ENCODE measurements around the gene TPI1. TPM values are rescaled to one million over a fixed set of nuclear protein-coding genes. Genes with fewer than 3 reads are reported as not detected.
"Not testable (repeated sequence)": the region's sequence is repeated elsewhere in the genome, so short reads cannot be mapped to it uniquely, and the experiment has no call there.

Gene TPI1
- total RNA-seq, 1 donor from 2014 or later, result 722 TPM

DNA sequence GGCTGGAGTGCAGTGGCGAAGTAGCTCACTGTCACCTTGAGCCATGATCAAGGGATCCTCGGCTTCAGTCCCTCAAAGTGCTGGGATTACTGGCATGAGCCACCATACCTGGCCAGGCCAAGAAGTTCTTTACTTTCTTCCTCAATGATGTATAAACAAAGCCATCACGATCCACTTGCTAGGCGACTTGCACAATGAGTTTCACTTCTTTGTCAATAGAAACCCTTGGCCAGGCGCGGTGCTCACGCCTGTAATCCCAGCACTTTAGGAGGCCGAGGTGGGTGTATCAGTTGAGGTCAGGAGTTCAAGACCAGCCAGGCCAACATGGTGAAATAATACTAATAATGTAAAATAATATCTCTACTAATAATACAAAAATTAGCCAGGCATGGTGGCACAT is 20.1 kb downstream of the TPI1 start:
- TF ChIP-seq, protein P1, sequence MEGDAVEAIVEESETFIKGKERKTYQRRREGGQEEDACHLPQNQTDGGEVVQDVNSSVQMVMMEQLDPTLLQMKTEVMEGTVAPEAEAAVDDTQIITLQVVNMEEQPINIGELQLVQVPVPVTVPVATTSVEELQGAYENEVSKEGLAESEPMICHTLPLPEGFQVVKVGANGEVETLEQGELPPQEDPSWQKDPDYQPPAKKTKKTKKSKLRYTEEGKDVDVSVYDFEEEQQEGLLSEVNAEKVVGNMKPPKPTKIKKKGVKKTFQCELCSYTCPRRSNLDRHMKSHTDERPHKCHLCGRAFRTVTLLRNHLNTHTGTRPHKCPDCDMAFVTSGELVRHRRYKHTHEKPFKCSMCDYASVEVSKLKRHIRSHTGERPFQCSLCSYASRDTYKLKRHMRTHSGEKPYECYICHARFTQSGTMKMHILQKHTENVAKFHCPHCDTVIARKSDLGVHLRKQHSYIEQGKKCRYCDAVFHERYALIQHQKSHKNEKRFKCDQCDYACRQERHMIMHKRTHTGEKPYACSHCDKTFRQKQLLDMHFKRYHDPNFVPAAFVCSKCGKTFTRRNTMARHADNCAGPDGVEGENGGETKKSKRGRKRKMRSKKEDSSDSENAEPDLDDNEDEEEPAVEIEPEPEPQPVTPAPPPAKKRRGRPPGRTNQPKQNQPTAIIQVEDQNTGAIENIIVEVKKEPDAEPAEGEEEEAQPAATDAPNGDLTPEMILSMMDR (IDR thresholded peaks at IDR 0.05; ENCODE audit: insufficient read depth, low read depth, low read length), result no peak
- TF ChIP-seq EZH2 (IDR thresholded peaks at IDR 0.05; ENCODE audit: insufficient read depth, low read length), result no peak
- H3K27ac Mint-ChIP-seq (ENCODE audit: unreplicated experiment), result no peak overlapping the region
- H3K9me3 Mint-ChIP-seq (ENCODE audit: unreplicated experiment), result no peaks in the 10 kb centered on the region
- peaks cover 10% of the 10 kb centered on the region for H3K36me3 Mint-ChIP-seq (ENCODE audit: low read depth, unreplicated experiment)
- H3K27me3 ChIP-seq (ENCODE audit: insufficient read depth, low read length), result no peaks in the 10 kb centered on the region
- H3K9me3 ChIP-seq (ENCODE audit: insufficient read depth, low read depth, low read length), result no peaks in the 10 kb centered on the region
- no peaks in the 10 kb centered on the region for H3K27me3 Mint-ChIP-seq (ENCODE audit: low read depth, unreplicated experiment)
- DNase-seq (ENCODE audit: low read depth), result no peak
- peaks cover 12% of the 10 kb centered on the region for H3K4me1 ChIP-seq (ENCODE audit: insufficient read depth, low read length)
- no peak overlapping the region for H2AFZ ChIP-seq (ENCODE audit: low read depth, low read length)
- peaks cover 2% of the 10 kb centered on the region for H3K4me1 Mint-ChIP-seq (ENCODE audit: low read depth, unreplicated experiment)
- no peak overlapping the region for H3K4me3 Mint-ChIP-seq (ENCODE audit: unreplicated experiment)
- H3K4me2 ChIP-seq (ENCODE audit: low read length), result no peak overlapping the region
- no peaks in the 10 kb centered on the region for H4K20me1 ChIP-seq (ENCODE audit: insufficient read depth, low read length)
- no peaks in the 10 kb centered on the region for H3K79me2 ChIP-seq (ENCODE audit: insufficient read depth, low read length)
- H3K27ac ChIP-seq (ENCODE audit: low read depth, low read length), result no peak overlapping the region
- H3K36me3 ChIP-seq (ENCODE audit: insufficient read depth, low read length), result no peaks in the 10 kb centered on the region
- no peak overlapping the region for H3K4me3 ChIP-seq (ENCODE audit: insufficient read depth, low read depth, low read length)
- FAIRE-seq, result no peak
- no peak overlapping the region for H3K9ac ChIP-seq (ENCODE audit: low read length)

DNA sequence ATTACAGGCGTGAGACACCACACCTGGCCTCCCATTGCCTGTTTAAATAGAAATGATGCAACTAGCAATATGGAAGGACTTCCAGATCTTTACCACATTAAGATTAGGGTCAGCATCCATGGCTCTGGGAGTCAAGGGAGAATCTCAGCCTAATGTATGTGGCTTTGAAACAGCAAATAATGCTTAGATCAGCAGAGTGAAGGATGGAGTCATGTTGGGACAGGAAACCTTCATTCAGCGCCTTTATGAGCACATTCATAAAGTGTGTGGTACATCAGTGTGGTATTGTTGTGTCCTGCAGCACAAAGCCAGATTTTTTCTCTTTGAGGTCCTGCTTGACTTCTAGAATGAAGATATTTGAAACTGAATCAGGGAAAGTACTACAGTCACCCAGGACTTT is 21.0 kb downstream of the TPI1 start:
- peaks cover 8% of the 10 kb centered on the region for H3K36me3 Mint-ChIP-seq (ENCODE audit: low read depth, unreplicated experiment)
- Histone ChIP-seq H3K27me3 (ENCODE audit: insufficient read depth, low read length) (no peaks in the 10 kb centered on the region), H2AFZ (ENCODE audit: low read depth, low read length) (no peak overlapping the region), H4K20me1 (ENCODE audit: insufficient read depth, low read length) (no peaks in the 10 kb centered on the region), H3K4me1 (ENCODE audit: insufficient read depth, low read length) (peaks cover 12% of the 10 kb centered on the region), H3K36me3 (ENCODE audit: insufficient read depth, low read length) (no peaks in the 10 kb centered on the region), H3K9me3 (ENCODE audit: insufficient read depth, low read depth, low read length) (no peaks in the 10 kb centered on the region), H3K4me3 (ENCODE audit: insufficient read depth, low read depth, low read length) (no peak overlapping the region), H3K4me2 (ENCODE audit: low read length) (no peak overlapping the region), H3K27ac (ENCODE audit: low read depth, low read length) (no peak overlapping the region), H3K79me2 (ENCODE audit: insufficient read depth, low read length) (no peaks in the 10 kb centered on the region), H3K9ac (ENCODE audit: low read length) (no peak overlapping the region)
- no peak overlapping the region for H3K27ac Mint-ChIP-seq (ENCODE audit: unreplicated experiment)
- no peaks in the 10 kb centered on the region for H3K9me3 Mint-ChIP-seq (ENCODE audit: unreplicated experiment)
- H3K27me3 Mint-ChIP-seq (ENCODE audit: low read depth, unreplicated experiment), result no peaks in the 10 kb centered on the region
- DNase-seq (ENCODE audit: low read depth) (no peak), FAIRE-seq (no peak)
- TF ChIP-seq, protein P1 (IDR thresholded peaks at IDR 0.05; ENCODE audit: insufficient read depth, low read depth, low read length), result no peak
- TF ChIP-seq EZH2 (IDR thresholded peaks at IDR 0.05; ENCODE audit: insufficient read depth, low read length), result no peak
- peaks cover 2% of the 10 kb centered on the region for H3K4me1 Mint-ChIP-seq (ENCODE audit: low read depth, unreplicated experiment)
- no peak overlapping the region for H3K4me3 Mint-ChIP-seq (ENCODE audit: unreplicated experiment)

DNA sequence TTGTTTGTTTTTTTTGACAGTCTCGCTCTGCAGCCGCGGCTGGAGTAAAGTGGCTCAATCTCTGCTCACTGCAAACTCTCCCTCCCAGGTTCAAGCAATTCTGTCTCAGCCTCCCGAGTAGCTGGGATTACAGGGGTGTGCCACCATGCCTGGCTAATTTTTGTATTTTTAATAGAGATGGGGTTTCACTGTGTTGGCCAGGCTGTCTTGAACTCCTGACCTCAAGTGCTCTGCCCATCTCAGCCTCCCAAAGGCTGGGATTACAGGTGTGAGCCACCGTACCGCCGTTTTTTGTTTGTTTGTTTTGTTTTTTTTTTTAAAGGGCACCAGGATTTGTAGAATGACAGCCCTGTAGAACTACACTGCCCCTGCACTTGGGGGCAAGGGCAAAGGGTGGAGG is 21.5 kb downstream of the TPI1 start:
- H3K27ac Mint-ChIP-seq (ENCODE audit: unreplicated experiment); H3K36me3 ChIP-seq (ENCODE audit: insufficient read depth, low read length); H3K27me3 Mint-ChIP-seq (ENCODE audit: low read depth, unreplicated experiment); H3K4me1 Mint-ChIP-seq (ENCODE audit: low read depth, unreplicated experiment); H3K4me3 Mint-ChIP-seq (ENCODE audit: unreplicated experiment); H3K9me3 Mint-ChIP-seq (ENCODE audit: unreplicated experiment); H3K79me2 ChIP-seq (ENCODE audit: insufficient read depth, low read length); H3K9ac ChIP-seq (ENCODE audit: low read length); DNase-seq (ENCODE audit: low read depth); H3K27ac ChIP-seq (ENCODE audit: low read depth, low read length); H3K9me3 ChIP-seq (ENCODE audit: insufficient read depth, low read depth, low read length); H3K4me3 ChIP-seq (ENCODE audit: insufficient read depth, low read depth, low read length); H3K4me2 ChIP-seq (ENCODE audit: low read length); H4K20me1 ChIP-seq (ENCODE audit: insufficient read depth, low read length); FAIRE-seq; H2AFZ ChIP-seq (ENCODE audit: low read depth, low read length); H3K36me3 Mint-ChIP-seq (ENCODE audit: low read depth, unreplicated experiment); H3K27me3 ChIP-seq (ENCODE audit: insufficient read depth, low read length): not testable (repeated sequence)
- peaks cover 12% of the 10 kb centered on the region for H3K4me1 ChIP-seq (ENCODE audit: insufficient read depth, low read length)

DNA sequence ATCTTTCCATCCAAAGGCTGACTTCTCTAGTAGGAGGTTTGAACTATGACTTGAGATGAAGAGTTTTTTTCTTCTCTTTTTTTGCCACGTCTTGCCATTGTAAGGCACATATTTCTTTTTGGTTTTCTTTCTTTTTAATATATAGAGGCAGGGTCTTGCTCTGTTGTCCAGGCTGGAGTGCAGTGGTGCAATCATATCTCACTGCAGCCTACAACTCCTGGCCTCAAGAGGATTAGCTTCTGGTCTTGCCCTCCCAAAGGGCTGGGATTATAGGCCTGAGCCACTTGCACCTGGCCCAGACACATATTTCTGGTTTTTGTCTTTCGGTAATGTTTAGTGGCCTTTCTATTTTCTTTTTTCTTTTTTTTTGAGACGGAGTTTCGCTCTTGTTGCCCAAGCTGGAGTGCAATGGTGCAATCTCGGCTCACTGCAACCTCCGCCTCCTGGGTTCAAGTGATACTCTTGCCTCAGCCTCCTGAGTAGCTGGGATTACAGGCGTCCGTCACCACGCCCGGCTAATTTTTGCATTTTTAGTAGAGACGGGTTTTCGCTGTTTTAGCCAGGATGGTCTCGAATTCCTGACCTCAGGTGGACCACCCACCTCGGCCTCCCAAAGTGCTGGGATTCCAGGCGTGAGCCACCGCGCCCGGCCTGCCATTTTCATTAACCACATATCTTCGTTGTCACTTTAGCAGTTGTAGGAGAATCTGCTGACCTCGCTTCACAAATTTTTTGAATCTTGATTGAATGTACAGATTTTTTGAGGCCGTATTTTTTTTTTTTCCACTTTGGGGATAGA is 22.6 kb downstream of the TPI1 start:
- Histone ChIP-seq H3K27ac (ENCODE audit: low read depth, low read length) (peak overlapping the region; percentile 91), H3K4me1 (ENCODE audit: insufficient read depth, low read length) (peaks cover 12% of the 10 kb centered on the region), H3K9ac (ENCODE audit: low read length) (peak overlapping the region; percentile 75), H3K4me2 (ENCODE audit: low read length) (peak overlapping the region; percentile 85)
- H3K4me3 ChIP-seq (ENCODE audit: insufficient read depth, low read depth, low read length); H3K36me3 Mint-ChIP-seq (ENCODE audit: low read depth, unreplicated experiment); H3K9me3 ChIP-seq (ENCODE audit: insufficient read depth, low read depth, low read length); H4K20me1 ChIP-seq (ENCODE audit: insufficient read depth, low read length); H3K4me1 Mint-ChIP-seq (ENCODE audit: low read depth, unreplicated experiment); H3K27me3 ChIP-seq (ENCODE audit: insufficient read depth, low read length); H2AFZ ChIP-seq (ENCODE audit: low read depth, low read length); H3K36me3 ChIP-seq (ENCODE audit: insufficient read depth, low read length); H3K27me3 Mint-ChIP-seq (ENCODE audit: low read depth, unreplicated experiment); H3K9me3 Mint-ChIP-seq (ENCODE audit: unreplicated experiment); DNase-seq (ENCODE audit: low read depth); H3K79me2 ChIP-seq (ENCODE audit: insufficient read depth, low read length); FAIRE-seq: not testable (repeated sequence)
- Mint-ChIP-seq H3K4me3 (ENCODE audit: unreplicated experiment) (peak overlapping the region; percentile 72), H3K27ac (ENCODE audit: unreplicated experiment) (peak overlapping the region; percentile 97)

All from astrocyte (in vitro differentiated cells and primary cell).